Stomach (tissue), 9 donors: ENCODE data around the gene TNS3. TPM values are rescaled to one million over a fixed set of nuclear protein-coding genes. Genes with fewer than 3 reads are reported as not detected.

Experiments
- DNase-seq, 2 donors: peaks; one replicate each; pipeline versions ENCODE4 v3.0.0 to v3.0.0-alpha.2; 2013 to 2019
- H3K27ac ChIP-seq, 5 donors: fragments of 200-600 bp in 4 of 5; sonication (generic) in 4 of 5; one replicate each; pipeline ENCODE4 v1.5.1; 2013 to 2019; ENCODE audit warnings: mild to moderate bottlenecking in 1 of 5, moderate library complexity in 1 of 5
- H3K27me3 ChIP-seq, 3 donors: fragments of 200-600 bp; sonication (generic); one replicate each; pipeline ENCODE4 v1.5.1; 2017 to 2019; ENCODE audit warnings: mixed run types in 1 of 3
- H3K36me3 ChIP-seq, 4 donors: fragments of 200-600 bp; sonication (generic); 1 replicate in 3 of 4; 2 replicates in 1 of 4; pipeline ENCODE4 v1.5.1; 2016 to 2019
- H3K4me1 ChIP-seq, 4 donors: fragments of 200-600 bp; sonication (generic); one replicate each; pipeline ENCODE4 v1.5.1; 2016 to 2019
- H3K4me3 ChIP-seq, 4 donors: fragments of 200-600 bp; sonication (generic) in 3 of 4; one replicate each; pipeline ENCODE4 v1.5.1; 2016 to 2019; ENCODE audit warnings: mild to moderate bottlenecking in 1 of 4
- H3K9me3 ChIP-seq, 4 donors: fragments of 200-600 bp; sonication (generic); one replicate each; pipeline ENCODE4 v1.5.1; 2016 to 2019
- EP300 ChIP-seq: sonication (generic); formaldehyde crosslinking; IDR thresholded peaks from one replicate; pipeline ENCODE4 v1.6.1; 2017; ENCODE audit warnings: antibody characterized with exemption
- POLR2A ChIP-seq, 4 donors: fragments of 450-650 bp; IDR thresholded peaks; one replicate each; pipeline ENCODE4 v1.6.1; 2016; ENCODE audit warnings: antibody characterized with exemption in 4 of 4, control low read depth in 2 of 4, mild to moderate bottlenecking in 1 of 4, moderate library complexity in 1 of 4
- POLR2AphosphoS5 ChIP-seq, 3 donors: sonication (generic); formaldehyde crosslinking; IDR thresholded peaks; one replicate each; pipeline ENCODE4 v1.6.1; 2016; ENCODE audit warnings: antibody characterized with exemption in 3 of 3
- WGBS, 5 donors: extraction: QIAGEN DNeasy Blood & Tissue Kit in 3 of 5; methylation state at CpG; one replicate each; pipeline versions ENCODE4 v1.1.5 to v1.1.7; 2013 to 2018; 5-methylcytosine and 5-hydroxymethylcytosine counted together
- intact Hi-C: fragments of 100-400 bp; cut with DNase I; formaldehyde crosslinking; loops from one replicate; pipeline ENCODE4 v1.15.1; 2023; ENCODE audit warnings: low total_unique reads
- polyA plus RNA-seq, 3 donors: library from polyadenylated mRNA; stranded (reverse); fragments of 200-250 nt; gene quantifications; one replicate each; pipeline ENCODE4 v1.2.3, GENCODE V29; 2013
- total RNA-seq, 5 donors: library from RNA; depleted of rRNA; stranded (reverse); fragments of >200 nt; gene quantifications; one replicate each; pipeline versions ENCODE4 v1.1.0 to v1.2.3, GENCODE V29; 2014 to 2016
- TF ChIP-seq, protein P1 (sequence below), 7 experiments: fragments of 450-650 bp in 4 of 7; fragments of 200-600 bp in 3 of 7; sonication (generic) in 3 of 7; IDR thresholded peaks; one replicate each; pipeline ENCODE4 v1.5.1; 2016 to 2019; ENCODE audit warnings: antibody characterized with exemption in 7 of 7, control low read depth in 2 of 7, mild to moderate bottlenecking in 1 of 7
- donor health status: healthy with polysubstance abuse.
- donor health status: Bipolar disorder and iron deficiency.
- donor health status: healthy.

The TNS3 gene
- total and polyA plus RNA-seq, 8 donors: 10.0 to 105 (median 41.0) TPM

DNA sequence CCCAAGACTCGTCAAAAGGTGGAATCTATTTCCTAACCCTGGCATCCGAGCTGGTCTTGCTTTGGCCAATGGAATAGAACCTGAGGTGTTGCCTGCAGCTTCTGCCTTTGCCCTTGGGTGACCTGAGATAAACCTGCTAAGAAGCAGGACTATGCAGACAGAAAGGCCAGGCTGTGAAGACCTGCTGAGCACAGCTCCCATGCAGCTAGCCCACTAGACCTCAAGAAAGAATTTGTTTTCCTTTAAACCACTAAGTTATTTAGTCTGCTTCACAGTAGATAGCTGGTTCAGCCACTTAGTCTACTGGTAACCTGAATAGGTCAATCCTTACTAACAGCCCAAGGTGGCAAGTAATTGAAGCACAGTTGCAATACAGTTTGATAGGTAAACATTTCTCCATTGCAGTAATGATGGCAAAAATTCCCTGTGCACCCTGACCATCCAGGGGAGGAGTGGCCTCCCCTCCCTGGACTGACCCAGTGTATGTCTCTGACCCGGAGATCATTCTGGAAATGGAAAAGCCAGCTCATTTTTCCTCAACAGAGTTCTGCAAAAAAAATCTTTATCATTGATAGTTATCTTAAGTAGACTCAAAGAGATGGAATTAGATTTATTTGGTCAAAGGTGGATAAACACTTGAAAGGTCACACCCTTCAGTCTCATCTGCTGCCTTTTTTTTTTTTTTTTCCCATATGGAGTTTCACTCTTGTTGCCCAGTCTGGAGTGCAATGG is 20.0 kb downstream of the TNS3 start:
- H3K9me3 ChIP-seq: no peaks in the 10 kb centered on the region
- 76 to 82% (median 80%) methylated on average over 3 of the region's 3 CpGs for WGBS, 5 donors
- no peak for DNase-seq
- H3K27me3 ChIP-seq: no peaks in the 10 kb centered on the region
- TF ChIP-seq POLR2AphosphoS5 (IDR thresholded peaks at IDR 0.05) (no peak), POLR2A (IDR thresholded peaks at IDR 0.05) (no peak)
- TF ChIP-seq, protein P1, sequence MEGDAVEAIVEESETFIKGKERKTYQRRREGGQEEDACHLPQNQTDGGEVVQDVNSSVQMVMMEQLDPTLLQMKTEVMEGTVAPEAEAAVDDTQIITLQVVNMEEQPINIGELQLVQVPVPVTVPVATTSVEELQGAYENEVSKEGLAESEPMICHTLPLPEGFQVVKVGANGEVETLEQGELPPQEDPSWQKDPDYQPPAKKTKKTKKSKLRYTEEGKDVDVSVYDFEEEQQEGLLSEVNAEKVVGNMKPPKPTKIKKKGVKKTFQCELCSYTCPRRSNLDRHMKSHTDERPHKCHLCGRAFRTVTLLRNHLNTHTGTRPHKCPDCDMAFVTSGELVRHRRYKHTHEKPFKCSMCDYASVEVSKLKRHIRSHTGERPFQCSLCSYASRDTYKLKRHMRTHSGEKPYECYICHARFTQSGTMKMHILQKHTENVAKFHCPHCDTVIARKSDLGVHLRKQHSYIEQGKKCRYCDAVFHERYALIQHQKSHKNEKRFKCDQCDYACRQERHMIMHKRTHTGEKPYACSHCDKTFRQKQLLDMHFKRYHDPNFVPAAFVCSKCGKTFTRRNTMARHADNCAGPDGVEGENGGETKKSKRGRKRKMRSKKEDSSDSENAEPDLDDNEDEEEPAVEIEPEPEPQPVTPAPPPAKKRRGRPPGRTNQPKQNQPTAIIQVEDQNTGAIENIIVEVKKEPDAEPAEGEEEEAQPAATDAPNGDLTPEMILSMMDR (IDR thresholded peaks at IDR 0.05): no peak
- no peak overlapping the region for H3K4me3 ChIP-seq
- no peak overlapping the region for H3K27ac ChIP-seq
- intact Hi-C loops: no loop called here
- no peaks in the 10 kb centered on the region for H3K36me3 ChIP-seq
- H3K4me1 ChIP-seq: peaks cover 13 to 37% (median 30%) of the 10 kb centered on the region in 4 donors

DNA sequence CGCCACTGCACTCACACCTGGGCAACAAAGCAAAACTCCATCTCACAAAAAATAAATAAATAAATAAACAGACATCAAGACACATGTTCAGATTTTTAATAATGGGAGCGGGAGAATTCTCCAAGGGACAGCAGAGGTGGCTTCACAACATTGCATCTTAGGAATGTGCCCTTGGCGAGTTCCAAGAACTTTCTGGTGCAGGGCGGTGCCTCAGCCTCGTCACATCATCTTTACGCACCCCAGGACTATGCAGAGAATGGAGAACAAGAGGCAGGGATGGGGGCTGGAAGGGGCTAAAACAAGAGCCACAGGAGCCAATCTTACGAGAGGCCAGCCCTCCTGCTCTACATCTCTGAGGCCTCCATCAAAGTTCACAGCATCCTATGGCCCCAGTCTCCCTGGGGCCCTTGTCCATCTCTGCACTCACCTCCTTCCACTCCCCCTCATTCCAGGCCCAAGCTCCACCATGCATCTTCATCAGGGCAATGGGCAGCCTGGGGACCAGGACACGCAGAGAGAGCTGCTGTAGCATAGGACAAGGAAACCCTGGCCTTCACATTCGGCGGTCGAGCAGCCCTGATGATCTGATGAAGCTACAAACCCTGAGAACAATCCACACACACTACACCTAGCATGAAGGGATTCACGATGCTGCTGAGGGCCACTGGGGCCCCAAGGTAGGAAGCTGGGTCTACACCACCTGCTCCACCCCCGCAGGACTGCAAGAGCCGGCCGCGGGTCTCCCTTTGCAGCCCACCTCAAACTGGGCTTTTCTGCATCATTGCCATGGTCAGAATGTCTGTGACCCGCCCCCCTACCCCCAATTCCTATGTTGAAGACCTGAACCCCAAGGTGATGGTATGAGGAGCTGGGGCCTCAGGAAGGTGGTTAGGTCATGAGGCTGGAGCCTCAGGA is 22.3 kb downstream of the TNS3 start:
- Histone ChIP-seq H3K27ac (no peak overlapping the region), H3K4me3 (no peak overlapping the region), H3K36me3 (no peaks in the 10 kb centered on the region), H3K4me1 (peaks cover 13 to 38% (median 30%) of the 10 kb centered on the region in 4 donors), H3K9me3 (no peaks in the 10 kb centered on the region), H3K27me3 (no peaks in the 10 kb centered on the region)
- intact Hi-C loops: no loop called here
- no peak for TF ChIP-seq EP300
- TF ChIP-seq, protein P1 (IDR thresholded peaks at IDR 0.05): no peak
- TF ChIP-seq POLR2A (IDR thresholded peaks at IDR 0.05): no peak
- no peak for TF ChIP-seq POLR2AphosphoS5 (IDR thresholded peaks at IDR 0.05)
- DNase-seq: no peak
- 92 to 96% (median 94%) methylated on average over 17 of the region's 17 CpGs for WGBS, 5 donors

DNA sequence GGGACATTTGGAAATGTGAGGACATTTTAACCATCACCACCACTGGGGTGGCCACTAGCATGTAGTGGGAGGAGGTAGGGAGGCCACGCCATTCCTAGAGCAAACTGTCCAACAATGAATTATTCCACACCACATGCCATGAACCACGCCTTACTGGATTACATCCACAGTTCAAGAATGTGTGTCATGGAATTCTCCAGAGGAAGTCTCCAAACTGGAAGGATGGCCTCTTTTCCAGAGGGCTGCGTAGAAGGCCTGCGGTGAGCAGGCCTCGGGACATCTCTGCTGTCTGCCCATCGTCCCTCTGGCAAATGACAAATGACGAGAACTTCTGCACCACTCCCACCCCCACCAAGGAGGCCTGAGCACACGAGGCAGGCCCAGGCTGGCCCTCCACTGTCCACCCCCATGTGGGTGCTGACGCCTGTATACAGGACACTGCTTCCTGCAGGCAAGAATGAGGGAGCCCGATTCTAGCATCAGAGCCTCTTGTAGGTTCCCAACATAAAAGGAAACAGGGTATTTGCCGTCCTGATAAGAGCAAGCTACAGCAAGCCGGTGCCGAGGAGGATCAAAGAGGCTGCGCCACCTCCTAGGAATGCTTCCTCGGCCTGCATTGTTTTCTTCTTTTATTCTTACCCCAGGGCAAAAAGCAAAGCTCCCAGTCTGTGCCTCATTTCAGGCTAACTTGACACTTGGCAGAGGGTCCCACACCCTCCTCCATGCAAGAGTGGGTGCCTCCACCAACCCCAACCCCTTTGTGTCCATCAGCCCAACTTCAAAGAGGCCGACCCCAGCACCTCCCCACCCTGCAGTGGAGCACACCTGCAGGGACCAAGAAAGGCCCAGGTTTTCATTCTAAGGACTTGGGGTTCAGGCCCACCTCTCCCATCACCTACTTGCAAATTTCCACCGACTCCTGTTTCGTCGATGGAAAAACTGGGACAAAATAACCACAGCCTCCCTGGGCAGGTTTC is 23.9 kb downstream of the TNS3 start:
- no peak overlapping the region for H3K4me3 ChIP-seq
- TF ChIP-seq POLR2AphosphoS5 (IDR thresholded peaks at IDR 0.05): peak in 1 of 3 donors; percentile 4
- no peak for TF ChIP-seq EP300
- no peak for TF ChIP-seq POLR2A (IDR thresholded peaks at IDR 0.05)
- TF ChIP-seq, protein P1 (IDR thresholded peaks at IDR 0.05): no peak
- H3K27me3 ChIP-seq: no peaks in the 10 kb centered on the region
- peaks cover 22 to 53% (median 31%) of the 10 kb centered on the region in 4 donors for H3K4me1 ChIP-seq
- H3K27ac ChIP-seq: peak overlapping the region in 3 of 5 donors; percentile 13 to 38 (median 26)
- H3K36me3 ChIP-seq: no peaks in the 10 kb centered on the region
- WGBS, 5 donors: 51 to 65% (median 55%) methylated on average over 15 to 19 of the region's 19 CpGs
- intact Hi-C loops: no loop called here
- DNase-seq: peak; percentile 70 to 74
- no peaks in the 10 kb centered on the region for H3K9me3 ChIP-seq
